Common myeloid progenitor, CD34-positive (primary cell): ENCODE data around the gene ZNF581.

Experiments
- CTCF ChIA-PET: fragments of 350-600 bp; sonication (Branson Sonifier 250); formaldehyde crosslinking; loops from one replicate; lab custom pipeline; 2021; ENCODE audit warnings: antibody characterized with exemption; lab: Charles Lee
- POLR2A ChIA-PET: fragments of 350-600 bp; sonication (Branson Sonifier 250); formaldehyde crosslinking; loops from one replicate; lab custom pipeline; 2021; ENCODE audit warnings: antibody characterized with exemption; lab: Charles Lee
- DNase-seq, 3 donors: peaks; one replicate each; pipeline versions ENCODE4 v3.0.0 to v3.0.0-alpha.2; 2013
- H3K27ac ChIP-seq, 2 experiments: 1 replicate in 1 of 2; 2 replicates in 1 of 2; pipeline ENCODE4 v1.7.0; 2013; ENCODE audit warnings: inconsistent platforms in 2 of 2, low read length in 2 of 2, mild to moderate bottlenecking in 2 of 2, low read depth in 1 of 2, moderate library complexity in 1 of 2; ENCODE audit not compliant: severe bottlenecking in 2 of 2, insufficient read depth in 1 of 2, poor library complexity in 1 of 2
- H3K27me3 ChIP-seq, 5 experiments: replicated peaks in 2 of 5; 1 replicate in 3 of 5; 2 replicates in 2 of 5; pipeline versions ENCODE4 v1.6.1 to v1.7.0; 2013; ENCODE audit warnings: low read length in 4 of 5, mild to moderate bottlenecking in 2 of 5, moderate library complexity in 2 of 5, inconsistent platforms in 1 of 5; ENCODE audit not compliant: insufficient read depth in 5 of 5, control insufficient read depth in 4 of 5
- H3K36me3 ChIP-seq, 4 experiments: 1 replicate in 2 of 4; 2 replicates in 2 of 4; pipeline versions ENCODE4 v1.6.1 to v1.7.0; 2013; ENCODE audit warnings: low read length in 3 of 4, control low read depth in 1 of 4, mild to moderate bottlenecking in 1 of 4; ENCODE audit not compliant: control insufficient read depth in 4 of 4, insufficient read depth in 4 of 4
- H3K4me1 ChIP-seq, 4 experiments: 1 replicate in 3 of 4; 2 replicates in 1 of 4; pipeline versions ENCODE4 v1.6.1 to v1.7.1; 2013; ENCODE audit warnings: low read length in 3 of 4, mild to moderate bottlenecking in 3 of 4, control low read depth in 1 of 4, inconsistent platforms in 1 of 4, moderate library complexity in 1 of 4; ENCODE audit not compliant: control insufficient read depth in 4 of 4, insufficient read depth in 4 of 4; ENCODE audit errors: control extremely low read depth in 1 of 4
- H3K4me3 ChIP-seq, 7 experiments: 1 replicate in 4 of 7; 2 replicates in 3 of 7; pipeline versions ENCODE4 v1.5.1 to v1.7.0; 2013; ENCODE audit warnings: mild to moderate bottlenecking in 7 of 7, low read length in 6 of 7, moderate library complexity in 6 of 7, inconsistent platforms in 2 of 7, low read depth in 2 of 7, control low read depth in 1 of 7; ENCODE audit not compliant: insufficient read depth in 4 of 7, control insufficient read depth in 1 of 7; ENCODE audit errors: extremely low read depth in 1 of 7
- H3K9me3 ChIP-seq, 5 experiments: 1 replicate in 4 of 5; 2 replicates in 1 of 5; pipeline versions ENCODE4 v1.6.1 to v1.7.1; 2013; ENCODE audit warnings: low read length in 4 of 5, mild to moderate bottlenecking in 2 of 5, inconsistent platforms in 1 of 5, low read depth in 1 of 5, moderate library complexity in 1 of 5; ENCODE audit not compliant: control insufficient read depth in 4 of 5, insufficient read depth in 2 of 5; ENCODE audit errors: control extremely low read depth in 1 of 5
- WGBS: methylation state at CpG from one replicate; pipeline ENCODE4 v1.1.5; 2013; ENCODE audit not compliant: insufficient coverage; 5-methylcytosine and 5-hydroxymethylcytosine counted together

The ZNF581 gene

DNA sequence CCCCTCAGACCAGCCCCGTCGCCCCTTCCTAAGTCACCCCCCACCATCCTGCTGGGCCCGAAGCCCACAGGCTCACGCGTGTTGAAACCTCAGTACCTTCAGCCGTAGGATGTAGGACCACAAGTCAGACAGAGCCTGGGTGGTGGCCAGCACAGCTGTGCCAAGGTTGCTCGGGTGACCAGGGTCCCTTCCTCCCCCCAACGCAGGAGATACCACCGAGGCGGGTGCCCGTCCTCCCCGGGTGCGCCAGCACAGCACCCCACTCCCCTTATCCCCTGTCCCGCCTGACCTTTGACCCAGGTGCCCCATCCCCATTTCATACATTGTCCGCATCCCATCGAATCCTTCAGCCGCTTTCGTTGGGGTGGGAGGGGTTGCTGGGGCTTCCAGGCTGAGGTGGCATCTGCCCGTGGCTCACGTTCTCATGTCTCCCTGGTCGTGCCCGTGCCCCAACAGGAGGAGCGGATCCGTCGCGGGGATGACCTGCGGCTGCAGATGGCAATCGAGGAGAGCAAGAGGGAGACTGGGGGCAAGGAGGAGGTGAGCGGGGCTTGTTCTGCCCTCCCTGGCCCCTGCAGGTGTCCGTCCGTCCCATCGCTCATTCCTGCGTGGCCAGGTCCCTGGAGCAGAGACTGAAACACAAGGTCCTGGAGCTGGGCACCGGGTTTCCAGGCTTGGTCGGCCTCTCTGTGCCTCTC is 46.1 kb downstream of the ZNF581 start:
- ChIA-PET POLR2A (no interaction called here), CTCF (interaction anchor here (0.6 kb wide), 1 partner anchor 24 kb away, joined by 3 read pairs; no protein-coding TSS in a partner anchor)
- no peaks in the 10 kb centered on the region for H3K9me3 ChIP-seq
- H3K4me1 ChIP-seq: no peaks in the 10 kb centered on the region
- no peak for DNase-seq
- 98% methylated on average over 32 of the region's 35 CpGs for WGBS
- H3K4me3 ChIP-seq: no peak overlapping the region
- no peak overlapping the region for H3K27ac ChIP-seq
- H3K27me3 ChIP-seq: no peaks in the 10 kb centered on the region
- peaks cover 4 to 97% (median 64%) of the 10 kb centered on the region in 4 experiments for H3K36me3 ChIP-seq

- no peaks in the 10 kb centered on the region for H3K27me3 ChIP-seq
- ChIA-PET POLR2A (no interaction called here), CTCF (interaction anchor here (0.6 to 1.3 kb wide), 2 partner anchors 11 to 24 kb away, joined by 3 read pairs; no protein-coding TSS in a partner anchor)
- no peak overlapping the region for H3K4me3 ChIP-seq
- DNase-seq: no peak
- H3K4me1 ChIP-seq: no peaks in the 10 kb centered on the region
- H3K36me3 ChIP-seq: peaks cover 4 to 97% (median 62%) of the 10 kb centered on the region in 4 experiments
- H3K27ac ChIP-seq: no peak overlapping the region
- WGBS: 97% methylated on average over 20 of the region's 25 CpGs
- H3K9me3 ChIP-seq: no peaks in the 10 kb centered on the region
Measured at GRCh38 chr19:55690109-55690768, 46.8 kb downstream of the ZNF581 start.

GRCh38 chr19:55690769-55691545 is 47.5 kb downstream of the ZNF581 start:
- no peaks in the 10 kb centered on the region for H3K27me3 ChIP-seq
- H3K27ac ChIP-seq: no peak overlapping the region
- 97% methylated on average over 21 of the region's 31 CpGs for WGBS
- H3K9me3 ChIP-seq: no peaks in the 10 kb centered on the region
- ChIA-PET CTCF (interaction anchor here (1.3 kb wide), 1 partner anchor 10 kb away, joined by 3 read pairs; no protein-coding TSS in a partner anchor), POLR2A (no interaction called here)
- no peak overlapping the region for H3K4me3 ChIP-seq
- H3K36me3 ChIP-seq: peaks cover 4 to 97% (median 64%) of the 10 kb centered on the region in 4 experiments
- DNase-seq: no peak
- H3K4me1 ChIP-seq: no peaks in the 10 kb centered on the region

DNA sequence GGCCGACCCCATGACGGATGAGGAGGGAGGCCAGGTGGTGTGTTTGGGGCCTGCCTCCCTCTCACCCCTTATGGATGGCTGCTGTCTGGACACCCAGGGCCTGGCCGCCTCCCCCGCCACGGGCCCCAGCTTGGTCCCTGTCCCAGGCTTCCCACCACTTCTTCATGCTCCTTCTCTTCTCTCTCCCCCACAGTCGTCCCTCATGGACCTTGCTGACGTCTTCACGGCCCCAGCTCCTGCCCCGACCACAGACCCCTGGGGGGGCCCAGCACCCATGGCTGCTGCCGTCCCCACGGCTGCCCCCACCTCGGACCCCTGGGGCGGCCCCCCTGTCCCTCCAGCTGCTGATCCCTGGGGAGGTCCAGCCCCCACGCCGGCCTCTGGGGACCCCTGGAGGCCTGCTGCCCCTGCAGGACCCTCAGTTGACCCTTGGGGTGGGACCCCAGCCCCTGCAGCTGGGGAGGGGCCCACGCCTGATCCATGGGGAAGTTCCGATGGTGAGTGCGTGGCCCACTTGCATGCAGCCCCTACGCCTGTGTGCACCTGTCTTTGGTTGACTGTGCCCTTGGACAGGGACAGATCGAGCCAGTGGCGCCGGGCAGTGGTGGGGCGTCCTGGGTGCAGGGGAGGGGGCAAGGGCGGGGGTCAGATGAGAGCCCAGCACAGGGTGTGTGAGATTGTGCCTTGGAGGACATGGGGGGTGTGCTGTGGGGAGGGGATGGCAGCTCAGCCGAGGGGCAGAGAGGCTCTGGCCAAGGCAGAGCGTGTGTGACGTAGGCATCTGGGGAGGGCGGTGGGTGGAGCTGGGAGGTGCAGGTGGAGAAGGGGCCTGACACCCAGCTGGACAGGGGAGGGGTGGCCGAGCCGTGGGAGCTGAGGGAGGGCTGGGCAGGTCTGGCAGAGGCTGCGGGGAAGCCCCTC is 48.4 kb downstream of the ZNF581 start:
- POLR2A ChIA-PET: no interaction called here
- no peak for DNase-seq
- Histone ChIP-seq H3K9me3 (no peaks in the 10 kb centered on the region), H3K27me3 (no peaks in the 10 kb centered on the region), H3K4me3 (no peak overlapping the region), H3K4me1 (no peaks in the 10 kb centered on the region), H3K27ac (no peak overlapping the region), H3K36me3 (peaks cover 4 to 97% (median 66%) of the 10 kb centered on the region in 4 experiments)
- WGBS: 97% methylated on average over 26 of the region's 31 CpGs
- CTCF ChIA-PET: interaction anchor here (1.3 to 1.6 kb wide), 2 partner anchors 8 to 9 kb away, joined by 3 read pairs; no protein-coding TSS in a partner anchor

- Histone ChIP-seq H3K4me1 (no peaks in the 10 kb centered on the region), H3K27me3 (no peaks in the 10 kb centered on the region), H3K4me3 (no peak overlapping the region), H3K36me3 (peaks cover 4 to 95% (median 67%) of the 10 kb centered on the region in 4 experiments), H3K9me3 (no peaks in the 10 kb centered on the region), H3K27ac (no peak overlapping the region)
- DNase-seq: no peak
- WGBS: 98% methylated on average over 17 of the region's 19 CpGs
- POLR2A ChIA-PET: no interaction called here
- CTCF ChIA-PET: interaction anchor here (1.6 kb wide), 1 partner anchor 9 kb away, joined by 3 read pairs; no protein-coding TSS in a partner anchor
Measured at GRCh38 chr19:55692681-55693081, 49.2 kb downstream of the ZNF581 start.

DNA sequence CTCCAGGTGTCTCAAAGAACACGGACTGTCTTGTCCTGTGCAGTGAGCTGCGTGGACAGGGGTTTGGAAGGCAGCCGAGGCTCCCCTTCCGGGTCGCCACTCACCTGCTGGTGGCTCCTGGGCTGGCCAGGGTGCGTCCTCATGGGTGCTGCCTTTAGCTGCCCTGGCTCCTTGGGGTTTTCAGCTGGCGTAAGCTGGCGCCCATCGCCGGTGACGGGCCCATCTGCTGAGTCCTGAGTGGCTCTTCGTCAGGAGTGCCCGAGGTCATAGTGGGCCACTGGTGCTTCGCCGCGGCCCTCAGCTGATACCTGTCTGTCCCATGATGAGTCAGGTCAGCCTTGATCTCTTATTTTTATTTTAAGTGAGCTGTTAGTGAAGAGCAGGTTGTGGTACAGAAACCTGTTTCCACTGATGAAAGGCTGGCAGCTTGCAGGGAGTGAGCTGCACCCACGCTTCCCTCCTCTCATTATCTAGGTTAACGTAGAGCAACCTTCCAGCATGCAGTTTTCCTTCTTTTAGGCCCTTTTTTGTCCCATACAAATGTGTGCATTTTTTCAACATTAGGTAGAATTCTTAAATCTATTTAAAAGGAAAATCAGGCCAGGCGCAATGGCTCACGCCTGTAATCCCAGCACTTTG is 50.0 kb downstream of the ZNF581 start:
- no peak for DNase-seq
- H3K27ac ChIP-seq: no peak overlapping the region
- 97% methylated on average over 18 of the region's 20 CpGs for WGBS
- POLR2A ChIA-PET: no interaction called here
- peaks cover 4 to 95% (median 68%) of the 10 kb centered on the region in 4 experiments for H3K36me3 ChIP-seq
- no peaks in the 10 kb centered on the region for H3K4me1 ChIP-seq
- H3K4me3 ChIP-seq: no peak overlapping the region
- no peaks in the 10 kb centered on the region for H3K9me3 ChIP-seq
- H3K27me3 ChIP-seq: no peaks in the 10 kb centered on the region
- CTCF ChIA-PET: interaction anchor here (1.6 kb wide), 1 partner anchor 10 kb away, joined by 3 read pairs; no protein-coding TSS in a partner anchor
